ENCODE measurements around the gene ABHD2. TPM values are rescaled to one million over a fixed set of nuclear protein-coding genes. Genes with fewer than 3 reads are reported as not detected.
"Not testable (repeated sequence)": the region's sequence is repeated elsewhere in the genome, so short reads cannot be mapped to it uniquely, and the experiment has no call there.

The ABHD2 gene
- total RNA-seq, 4 donors from 2014 or later = 19.3 to 150 (median 64.5) TPM

GRCh38 chr15:89226359-89227221 lies 138.3 kb downstream of the ABHD2 start:
- no peaks in the 10 kb centered on the region for H3K4me1 ChIP-seq

DNA sequence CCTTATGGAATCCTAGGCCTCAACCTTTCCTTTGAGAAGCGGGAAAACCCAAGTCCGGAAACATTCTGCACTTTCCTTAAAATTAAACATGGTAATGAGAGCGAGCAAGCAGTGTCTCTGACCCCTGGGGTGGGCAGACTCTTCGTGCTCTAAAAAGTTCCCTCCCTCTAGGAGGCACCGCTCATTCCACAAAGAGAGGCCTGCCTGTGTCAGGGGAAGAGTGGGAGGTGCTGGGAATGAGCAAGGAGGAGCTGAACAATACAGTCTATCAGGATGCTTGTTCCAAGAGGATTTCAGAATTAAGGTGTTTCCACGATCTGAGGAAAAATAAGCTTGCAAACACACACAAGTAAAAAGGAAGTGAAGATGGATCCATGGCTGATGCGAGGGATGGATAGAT lies 139.2 kb downstream of the ABHD2 start:
- no peak overlapping the region for H3K27ac ChIP-seq
- no peak for DNase-seq
- H3K4me3 ChIP-seq = no peak overlapping the region
- in situ Hi-C loops (cut with MboI; ENCODE audit: low sequenced_read_pairs in 4 of 4) (no loop called here), intact Hi-C loops (cut with DNase I; ENCODE audit: low total_unique reads) (no loop called here)
- TF ChIP-seq POLR2A (IDR thresholded peaks at IDR 0.05) = no peak
- TF ChIP-seq, protein P1, sequence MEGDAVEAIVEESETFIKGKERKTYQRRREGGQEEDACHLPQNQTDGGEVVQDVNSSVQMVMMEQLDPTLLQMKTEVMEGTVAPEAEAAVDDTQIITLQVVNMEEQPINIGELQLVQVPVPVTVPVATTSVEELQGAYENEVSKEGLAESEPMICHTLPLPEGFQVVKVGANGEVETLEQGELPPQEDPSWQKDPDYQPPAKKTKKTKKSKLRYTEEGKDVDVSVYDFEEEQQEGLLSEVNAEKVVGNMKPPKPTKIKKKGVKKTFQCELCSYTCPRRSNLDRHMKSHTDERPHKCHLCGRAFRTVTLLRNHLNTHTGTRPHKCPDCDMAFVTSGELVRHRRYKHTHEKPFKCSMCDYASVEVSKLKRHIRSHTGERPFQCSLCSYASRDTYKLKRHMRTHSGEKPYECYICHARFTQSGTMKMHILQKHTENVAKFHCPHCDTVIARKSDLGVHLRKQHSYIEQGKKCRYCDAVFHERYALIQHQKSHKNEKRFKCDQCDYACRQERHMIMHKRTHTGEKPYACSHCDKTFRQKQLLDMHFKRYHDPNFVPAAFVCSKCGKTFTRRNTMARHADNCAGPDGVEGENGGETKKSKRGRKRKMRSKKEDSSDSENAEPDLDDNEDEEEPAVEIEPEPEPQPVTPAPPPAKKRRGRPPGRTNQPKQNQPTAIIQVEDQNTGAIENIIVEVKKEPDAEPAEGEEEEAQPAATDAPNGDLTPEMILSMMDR (IDR thresholded peaks at IDR 0.05 in 4 of 5, conservative IDR thresholded peaks at IDR 0.05 in 1 of 5) = no peak
- H3K36me3 ChIP-seq = no peaks in the 10 kb centered on the region
- H3K9me3 ChIP-seq = no peaks in the 10 kb centered on the region
- H3K4me1 ChIP-seq = no peaks in the 10 kb centered on the region
- H3K27me3 ChIP-seq = no peaks in the 10 kb centered on the region
- no peak for ATAC-seq

More at GRCh38 chr15:89226359-89227221, 138.3 kb downstream of the ABHD2 start:
- Histone ChIP-seq H3K4me3 (no peak overlapping the region), H3K9me3 (no peaks in the 10 kb centered on the region), H3K27me3 (no peaks in the 10 kb centered on the region), H3K27ac (no peak overlapping the region), H3K36me3 (no peaks in the 10 kb centered on the region)
- ATAC-seq (no peak), DNase-seq (no peak)
- in situ Hi-C loops (cut with MboI; ENCODE audit: low sequenced_read_pairs in 4 of 4) = no loop called here
- intact Hi-C loops (cut with DNase I; ENCODE audit: low total_unique reads) = no loop called here
- TF ChIP-seq POLR2A (IDR thresholded peaks at IDR 0.05) = no peak
- TF ChIP-seq, protein P1 (IDR thresholded peaks at IDR 0.05 in 4 of 5, conservative IDR thresholded peaks at IDR 0.05 in 1 of 5) = no peak

DNA sequence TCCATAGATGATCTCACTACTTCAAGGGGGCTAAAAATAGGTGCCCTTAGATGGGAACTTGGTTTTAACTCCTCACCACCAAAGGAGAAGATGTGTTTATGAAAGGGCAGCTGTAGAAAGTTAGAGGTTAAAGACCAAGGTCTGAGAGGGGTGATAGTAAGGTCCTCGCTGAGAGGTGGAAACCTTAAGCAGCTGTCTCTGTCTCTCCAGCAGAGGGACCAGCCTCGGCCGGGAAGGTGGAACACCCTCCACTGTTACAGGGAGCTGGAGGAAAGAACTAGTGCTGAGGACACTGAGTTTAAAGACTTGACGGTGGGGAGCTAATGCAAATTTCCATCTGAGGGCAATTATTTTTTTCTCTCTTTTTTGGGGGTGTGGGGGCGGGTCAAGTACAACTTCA lies 142.0 kb downstream of the ABHD2 start:
- H3K4me3 ChIP-seq = no peak overlapping the region
- no peaks in the 10 kb centered on the region for H3K9me3 ChIP-seq
- TF ChIP-seq, protein P1 (IDR thresholded peaks at IDR 0.05 in 4 of 5, conservative IDR thresholded peaks at IDR 0.05 in 1 of 5) = no peak
- TF ChIP-seq POLR2A (IDR thresholded peaks at IDR 0.05) = no peak
- H3K4me1 ChIP-seq = no peaks in the 10 kb centered on the region
- ATAC-seq (no peak), DNase-seq (no peak)
- H3K36me3 ChIP-seq = no peaks in the 10 kb centered on the region
- in situ Hi-C loops (cut with MboI; ENCODE audit: low sequenced_read_pairs in 4 of 4) = no loop called here
- H3K27me3 ChIP-seq = no peaks in the 10 kb centered on the region
- intact Hi-C loops (cut with DNase I; ENCODE audit: low total_unique reads) = no loop called here
- no peak overlapping the region for H3K27ac ChIP-seq

DNA sequence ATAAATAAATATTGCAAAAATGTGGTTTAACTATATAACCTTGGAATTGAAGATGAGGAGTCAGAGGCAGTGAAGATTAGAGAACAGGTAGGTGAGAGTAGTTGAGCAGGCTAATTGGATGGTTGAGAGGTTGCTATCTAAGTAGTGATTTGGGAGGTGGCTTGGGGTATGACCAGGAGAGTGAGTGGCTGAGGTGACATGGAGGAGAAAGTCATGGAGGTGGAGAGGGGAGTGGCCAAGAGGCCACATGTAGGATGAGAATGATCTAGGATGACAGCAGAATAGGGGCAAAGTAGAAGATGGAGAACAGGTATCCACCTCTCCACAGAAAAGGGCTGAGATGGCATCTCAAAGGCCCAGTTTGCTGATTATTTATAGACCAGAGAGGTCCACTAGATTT lies 143.6 kb downstream of the ABHD2 start:
- Histone ChIP-seq H3K27ac (no peak overlapping the region), H3K36me3 (no peaks in the 10 kb centered on the region), H3K27me3 (no peaks in the 10 kb centered on the region), H3K9me3 (no peaks in the 10 kb centered on the region), H3K4me1 (no peaks in the 10 kb centered on the region), H3K4me3 (no peak overlapping the region)
- in situ Hi-C loops (cut with MboI; ENCODE audit: low sequenced_read_pairs in 4 of 4) (no loop called here), intact Hi-C loops (cut with DNase I; ENCODE audit: low total_unique reads) (no loop called here)
- TF ChIP-seq POLR2A (IDR thresholded peaks at IDR 0.05) = no peak
- TF ChIP-seq, protein P1 (IDR thresholded peaks at IDR 0.05 in 4 of 5, conservative IDR thresholded peaks at IDR 0.05 in 1 of 5) = no peak
- no peak for ATAC-seq
- no peak for DNase-seq

GRCh38 chr15:89239883-89240810 lies 151.9 kb downstream of the ABHD2 start:
- H3K27me3 ChIP-seq; H3K9me3 ChIP-seq; in situ Hi-C loops (cut with MboI; ENCODE audit: low sequenced_read_pairs in 4 of 4); H3K4me3 ChIP-seq; ATAC-seq; DNase-seq; H3K27ac ChIP-seq; H3K36me3 ChIP-seq: not testable (repeated sequence)
- intact Hi-C loops (cut with DNase I; ENCODE audit: low total_unique reads) = loop anchor here (5.0 kb wide), 2 partner anchors 183 to 773 kb away; partner anchors contain the start of genes MRPL46 and MRPS11
- peaks cover 8 to 15% of the 10 kb centered on the region in 2 donors for H3K4me1 ChIP-seq

Measured in gastrocnemius medialis (tissue), 4 donors.